Right ventricle myocardium inferior (tissue), 1 donor: ENCODE data around the gene POGLUT2. TPM values are rescaled to one million over a fixed set of nuclear protein-coding genes. Genes with fewer than 3 reads are reported as not detected.
"Not testable (repeated sequence)": the region's sequence is repeated elsewhere in the genome, so short reads cannot be mapped to it uniquely, and the experiment has no call there.

ENCODE experiments used
- ATAC-seq: fragments of 200-7000 bp; cut with Tn5 transposase; one replicate; pipeline ENCODE4 v1.9.1; 2020; ENCODE audit warnings: mild to moderate bottlenecking, moderate library complexity
- DNase-seq: peaks from one replicate; pipeline ENCODE4 v3.0.0; 2021; ENCODE audit errors: missing footprints
- intact Hi-C: fragments of 100-400 bp; cut with DNase I; formaldehyde crosslinking; loops from one replicate; pipeline ENCODE4 v1.11.0; 2022
- total RNA-seq: library from RNA; stranded (reverse); fragmentation: NEBNext Ultra II Directional; extraction: Animal tissue kit (Norgen Biotek cat#: 25700); gene quantifications from one replicate; pipeline ENCODE4 v1.2.1, GENCODE V29; 2021
- donor health status: DM: no; HTN: yes; CAD: no; lungs with severe emphysema.

POGLUT2 gene
- total RNA-seq, 1 donor from 2014 or later, result 3.2 TPM

DNA sequence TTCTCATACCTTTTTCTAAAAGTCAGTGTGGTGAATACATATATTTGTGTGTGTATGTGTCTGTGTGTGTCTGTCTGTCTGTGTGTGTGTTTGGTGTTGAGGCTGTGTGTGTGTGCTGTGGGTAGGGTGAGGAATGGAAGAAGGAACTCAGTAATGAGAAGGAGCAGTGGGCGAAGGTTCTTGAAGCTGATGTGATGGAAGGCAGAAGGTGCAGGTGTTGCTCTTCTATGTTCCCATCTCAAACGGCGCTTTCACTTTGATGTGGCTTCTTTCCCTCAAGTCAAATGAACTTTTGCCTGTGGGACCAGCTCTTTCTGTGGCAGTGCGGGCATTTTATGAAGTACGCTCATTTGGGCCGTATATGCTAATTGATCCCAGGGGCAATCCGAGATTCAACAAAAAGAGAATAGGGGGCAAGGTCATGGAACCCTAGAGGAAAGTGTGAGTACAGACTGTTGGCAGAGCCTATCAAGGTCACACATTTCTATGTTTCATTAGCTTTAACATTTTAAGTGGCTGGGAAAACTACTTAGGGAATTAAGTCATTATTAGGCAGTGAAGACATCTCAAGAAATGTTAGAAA, 15.3 kb upstream of the POGLUT2 start:
- DNase-seq (no peak), ATAC-seq (no peak)
- intact Hi-C loops, result no loop called here

DNA sequence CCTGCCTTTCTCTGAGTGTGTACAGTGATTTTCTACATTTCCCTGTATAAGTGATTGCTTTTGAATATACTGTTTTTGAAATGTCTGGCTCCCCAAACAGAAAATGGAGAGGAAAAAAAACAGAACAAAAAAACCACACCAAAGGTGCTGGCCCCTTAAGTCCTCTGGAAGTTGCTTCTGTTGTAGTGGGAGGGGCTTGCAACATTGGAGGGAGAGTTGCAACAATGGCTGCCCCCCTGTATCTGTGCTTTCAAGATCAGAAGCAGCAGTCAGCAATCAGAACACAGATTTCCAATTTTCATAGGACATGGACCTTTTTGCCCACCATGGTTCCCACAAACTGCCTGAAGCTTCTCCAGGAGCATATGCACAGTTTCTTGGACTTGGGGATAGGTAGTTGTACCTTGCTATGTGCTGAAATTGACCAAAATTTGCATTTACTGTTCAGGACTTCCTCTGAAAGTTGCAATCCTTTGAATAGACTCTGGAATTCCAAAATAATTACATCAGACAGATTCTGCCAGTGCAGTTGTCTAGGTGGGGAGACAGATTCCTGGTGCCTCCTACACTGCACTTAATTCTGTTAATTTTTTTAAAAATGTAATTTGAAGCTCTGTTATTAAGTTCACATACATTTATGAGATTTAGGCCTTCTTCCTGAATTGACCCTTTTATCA, 14.0 kb upstream of the POGLUT2 start:
- ATAC-seq (no peak), DNase-seq (no peak)
- intact Hi-C loops, result no loop called here

GRCh38 chr13:102807699-102808098, 8.9 kb upstream of the POGLUT2 start:
- intact Hi-C loops, result no loop called here
- no peak for ATAC-seq
- DNase-seq, result no peak

- no peak for ATAC-seq
- DNase-seq, result no peak
- intact Hi-C loops, result no loop called here
Observed at GRCh38 chr13:102805680-102806079, 6.9 kb upstream of the POGLUT2 start.

DNA sequence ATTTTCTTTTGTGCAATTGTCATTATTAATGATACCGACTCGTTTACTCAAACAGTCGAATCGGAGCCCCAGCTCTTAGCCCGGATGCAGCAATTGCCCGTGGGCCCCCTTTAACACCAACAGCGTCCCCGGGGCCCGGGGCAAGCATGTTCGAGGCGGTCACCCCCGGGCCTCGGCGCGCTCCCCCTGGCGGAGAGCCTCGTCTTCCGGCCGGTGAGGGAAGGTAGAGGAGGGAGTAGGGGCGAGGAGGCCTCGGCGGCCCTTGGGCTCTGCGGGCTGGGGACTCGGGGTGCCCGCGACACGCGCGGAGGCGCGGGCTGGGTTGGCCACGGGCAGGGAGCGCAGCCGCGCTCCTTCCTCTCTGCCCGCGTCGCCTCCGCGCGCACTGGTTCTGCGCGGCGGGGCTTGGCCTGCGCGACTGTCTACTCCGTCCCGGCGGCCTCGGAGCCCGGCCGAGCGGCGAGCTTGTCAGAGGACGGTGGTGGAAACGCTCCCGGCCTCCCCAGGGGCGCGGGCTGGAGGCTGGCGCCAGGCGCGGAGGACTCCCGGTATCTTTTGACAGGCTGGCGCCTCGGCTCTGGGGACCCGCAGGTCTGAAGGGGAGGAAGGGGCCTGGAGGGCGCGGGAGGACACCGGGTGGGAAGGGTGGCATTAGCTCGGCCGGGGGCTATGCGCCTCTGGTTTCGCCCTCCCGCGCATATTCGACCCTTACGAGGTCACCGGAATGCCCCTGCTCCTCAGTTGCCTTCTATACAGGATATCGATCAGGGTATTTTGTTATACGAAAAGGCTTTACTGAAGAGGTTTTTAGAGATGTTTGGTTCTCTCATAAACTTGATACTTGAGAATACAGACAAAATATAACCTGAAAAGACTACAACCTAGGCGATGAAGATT, 1.6 kb upstream of the POGLUT2 start:
- ATAC-seq (peak; percentile 91), DNase-seq (peak; percentile 89)
- intact Hi-C loops, result loop anchor here (1.0 to 5.0 kb wide), 2 partner anchors 46 to 203 kb away; partner anchors contain the start of genes ERCC5 and TPP2

GRCh38 chr13:102799426-102800144, 809 bp upstream of the POGLUT2 start:
- DNase-seq (no peak), ATAC-seq (peak; percentile 47)
- intact Hi-C loops, result loop anchor here (1.0 to 5.0 kb wide), 3 partner anchors 26 to 202 kb away; partner anchors contain the start of genes ERCC5, TEX30 and TPP2

- DNase-seq (no peak), ATAC-seq (no peak)
- intact Hi-C loops, result no loop called here
Observed at GRCh38 chr13:102793611-102794355, 5.0 kb downstream of the POGLUT2 start.

GRCh38 chr13:102792396-102792795, 6.4 kb downstream of the POGLUT2 start:
- ATAC-seq (no peak), DNase-seq (no peak)
- intact Hi-C loops, result no loop called here

- intact Hi-C loops, result no loop called here
- no peak for ATAC-seq
- no peak for DNase-seq
Observed at GRCh38 chr13:102788683-102789082, 10.1 kb downstream of the POGLUT2 start.

DNA sequence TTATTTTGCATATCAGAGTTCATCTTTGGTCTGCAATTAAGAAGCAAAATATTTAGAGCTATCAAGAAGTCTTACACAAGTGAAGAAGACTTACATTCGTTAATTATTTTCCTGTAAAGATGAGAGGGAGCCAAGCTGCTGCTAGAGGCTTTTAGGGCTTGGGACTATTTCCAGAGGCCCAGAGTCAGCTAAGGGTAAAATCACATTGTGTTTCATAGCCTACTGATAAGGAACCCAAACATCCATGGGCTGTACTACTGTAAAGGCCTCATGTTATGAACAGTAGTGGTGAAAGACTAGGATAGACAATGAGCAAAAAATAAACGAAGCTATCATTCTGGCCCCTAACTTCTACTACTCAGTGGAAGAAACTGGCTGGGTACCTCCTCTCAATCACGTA, 14.3 kb downstream of the POGLUT2 start:
- intact Hi-C loops, result no loop called here
- peak; percentile 92 for ATAC-seq
- DNase-seq, result no peak

DNA sequence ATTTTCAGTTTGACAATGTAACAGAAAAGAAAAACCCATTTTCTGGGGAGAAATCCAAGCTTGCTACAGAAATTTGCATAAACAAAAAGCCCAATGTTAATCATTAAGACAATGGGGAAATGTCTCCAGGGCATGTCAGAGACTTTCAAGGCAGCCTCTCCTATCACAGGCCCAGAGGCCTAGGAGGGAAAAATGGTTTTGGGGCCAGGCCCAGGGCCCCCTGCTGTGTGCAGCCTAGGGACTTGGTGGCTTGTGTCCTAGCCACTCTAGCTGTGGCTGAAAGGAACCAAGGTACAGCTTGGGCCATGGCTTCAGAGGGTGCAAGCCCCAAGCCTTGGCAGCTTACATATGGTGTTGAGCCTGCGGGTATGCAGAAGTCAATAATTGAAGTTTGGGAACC, 17.2 kb downstream of the POGLUT2 start:
- DNase-seq, result no peak
- no peak for ATAC-seq
- intact Hi-C loops, result no loop called here

GRCh38 chr13:102780656-102781055, 18.1 kb downstream of the POGLUT2 start:
- ATAC-seq, DNase-seq, intact Hi-C loops: not testable (repeated sequence)

- intact Hi-C loops, result no loop called here
- DNase-seq, result no peak
- no peak for ATAC-seq
Observed at GRCh38 chr13:102779436-102780159, 19.2 kb downstream of the POGLUT2 start.

DNA sequence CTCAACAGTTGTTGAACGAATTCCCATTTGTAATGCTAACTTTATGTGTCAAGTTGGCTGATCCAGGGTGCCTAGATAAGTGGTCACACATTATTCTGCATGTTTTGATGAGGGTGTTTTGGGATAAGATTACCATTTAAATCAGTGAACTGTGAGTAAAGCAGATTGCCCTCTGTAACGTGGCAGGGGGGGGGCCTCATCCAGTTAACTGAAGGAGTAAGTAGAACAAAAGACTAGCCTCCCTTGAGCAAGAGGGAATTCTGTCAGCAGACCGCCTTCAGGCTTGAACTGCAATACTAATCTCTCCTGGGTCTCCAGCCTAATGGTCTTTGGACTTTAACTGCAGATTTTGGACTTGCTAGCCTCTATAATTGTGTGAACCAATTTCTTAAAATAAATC, 21.0 kb downstream of the POGLUT2 start:
- DNase-seq, result no peak
- ATAC-seq, result no peak
- intact Hi-C loops, result no loop called here

- DNase-seq, result no peak
- intact Hi-C loops, result no loop called here
- ATAC-seq, result no peak
Observed at GRCh38 chr13:102776271-102776670, 22.5 kb downstream of the POGLUT2 start.

- intact Hi-C loops, result no loop called here
- ATAC-seq (no peak), DNase-seq (no peak)
Observed at GRCh38 chr13:102774591-102775520, 23.9 kb downstream of the POGLUT2 start.

DNA sequence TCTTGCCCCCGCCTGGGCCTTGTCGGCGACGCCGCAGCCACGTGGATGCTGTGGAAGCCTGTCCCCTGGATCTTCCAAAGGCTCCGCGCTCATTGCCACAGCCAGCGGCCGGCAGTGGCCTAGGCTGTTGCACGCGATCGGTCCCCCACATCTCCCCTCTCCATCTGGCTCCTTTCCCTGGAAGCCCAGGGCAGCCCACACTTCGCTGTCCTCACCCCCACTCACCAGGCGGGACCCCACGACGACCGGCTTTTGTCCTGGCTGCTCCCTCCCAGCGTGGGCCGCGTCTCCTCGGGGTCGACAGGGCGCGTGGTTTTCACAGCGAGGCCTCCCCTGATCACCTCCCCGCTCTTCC, 24.6 kb downstream of the POGLUT2 start:
- intact Hi-C loops, result no loop called here
- ATAC-seq, result peak; percentile 15
- DNase-seq, result no peak
